ENCODE data around the gene VARS2.
"Not testable (repeated sequence)": the region's sequence is repeated elsewhere in the genome, so short reads cannot be mapped to it uniquely, and the experiment has no call there.

The VARS2 gene

GRCh38 chr6:30966154-30966553, 52.1 kb downstream of the VARS2 start:
- DNase-seq = no peak

DNA sequence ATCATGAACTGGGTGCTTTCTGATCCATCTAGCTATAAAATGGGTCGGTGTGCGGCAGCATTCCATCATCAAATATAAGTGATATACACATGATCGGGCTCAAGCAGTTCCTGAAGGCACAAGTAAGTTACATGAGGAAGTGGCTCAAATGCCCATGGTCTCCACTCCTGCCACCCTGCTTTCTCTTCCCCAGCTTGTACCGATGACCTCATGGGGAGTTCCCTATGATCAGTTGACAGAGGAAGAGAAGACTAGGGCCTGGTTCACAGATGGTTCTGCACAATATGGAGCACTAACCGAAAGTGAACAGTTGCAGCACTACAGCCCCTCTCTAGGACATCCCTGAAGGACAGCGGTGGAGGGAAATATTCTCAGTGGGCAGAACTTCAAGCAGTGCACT, 55.1 kb downstream of the VARS2 start:
- not testable (repeated sequence) for DNase-seq

DNA sequence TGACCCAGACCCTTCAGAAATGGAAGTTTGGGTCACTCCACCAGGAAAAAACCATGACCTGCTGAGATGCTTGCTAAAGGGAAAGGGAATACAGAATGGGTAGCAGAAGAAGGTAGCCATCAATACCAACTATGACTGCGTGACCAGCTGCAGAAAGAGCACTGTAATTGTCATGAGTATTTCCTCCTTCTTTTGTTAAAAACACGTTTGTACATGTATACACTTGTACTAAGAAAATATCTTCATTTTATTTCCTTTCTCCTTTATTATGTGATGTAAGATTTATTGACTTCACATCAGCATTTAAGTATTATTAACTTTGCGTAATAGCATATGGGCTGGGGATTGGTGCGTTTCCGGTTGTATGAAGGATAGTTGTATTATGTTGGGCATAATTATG, 56.9 kb downstream of the VARS2 start:
- no peak for DNase-seq

GRCh38 chr6:30972816-30973215, 58.8 kb downstream of the VARS2 start:
- no peak for DNase-seq

DNA sequence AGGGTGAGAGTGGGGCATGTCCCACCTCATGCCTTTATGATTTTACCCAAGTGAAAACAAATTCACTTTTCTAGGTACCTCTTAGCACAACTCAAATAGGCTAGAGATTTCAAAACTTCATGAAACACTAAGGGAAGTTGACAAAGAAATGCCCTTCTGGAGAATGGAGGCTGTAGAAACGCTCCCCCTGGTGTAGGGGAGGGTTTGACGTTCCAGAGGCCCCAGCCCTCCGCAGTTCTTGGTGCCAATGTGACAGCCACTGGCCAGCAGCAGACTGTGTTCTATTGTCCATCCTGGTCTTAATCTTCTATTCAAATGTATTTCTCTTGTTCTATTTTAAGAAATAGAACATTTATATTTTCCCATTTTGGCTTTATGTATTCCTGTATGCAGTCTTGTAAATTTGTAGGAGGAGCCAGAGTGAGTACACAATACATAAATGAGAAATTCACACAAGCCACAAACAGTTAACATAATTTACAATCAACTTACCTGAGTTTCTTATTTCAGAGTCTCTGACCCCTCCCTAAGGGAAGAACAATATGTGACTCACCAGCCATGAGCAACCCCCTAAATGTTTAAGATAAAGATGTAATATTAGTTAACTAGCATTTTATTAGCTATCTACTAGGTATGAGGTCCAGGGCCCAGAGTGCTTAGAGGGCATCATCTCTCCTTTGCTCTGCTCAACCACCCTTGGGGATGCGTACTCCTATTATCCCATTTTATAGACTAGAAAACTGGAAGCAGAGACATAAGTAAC, 60.6 kb downstream of the VARS2 start:
- no peak for DNase-seq

All from KG1 (cell line).